HepG2 (cell line): ENCODE data around the gene TAS1R1. TPM values are rescaled to one million over a fixed set of nuclear protein-coding genes. Genes with fewer than 3 reads are reported as not detected.

Experiments used
- ATRX ChIP-seq: sonication (generic); formaldehyde crosslinking; IDR thresholded peaks from 2 replicates; pipeline ENCODE4 v1.4.0; 2020; ENCODE audit warnings: missing genetic modification reagents, borderline replicate concordance
- EEA1 ChIP-seq: sonication (generic); formaldehyde crosslinking; IDR thresholded peaks from 2 replicates; pipeline ENCODE4 v1.5.1; 2020; ENCODE audit warnings: mild to moderate bottlenecking, missing genetic modification reagents, borderline replicate concordance
- GABPB1 ChIP-seq: IDR thresholded peaks from 2 replicates; pipeline ENCODE4 v1.6.1; 2016; ENCODE audit warnings: mild to moderate bottlenecking, missing genetic modification reagents, moderate library complexity, missing compliant biosample characterization
- IKZF5 ChIP-seq: IDR thresholded peaks from 2 replicates; pipeline ENCODE4 v1.6.1; 2018; ENCODE audit warnings: missing genetic modification reagents, mild to moderate bottlenecking, missing compliant biosample characterization
- KAT8 ChIP-seq: IDR thresholded peaks from 2 replicates; pipeline ENCODE4 v1.6.1; 2016; ENCODE audit warnings: missing genetic modification reagents, missing compliant biosample characterization
- KLF15 ChIP-seq: sonication (generic); formaldehyde crosslinking; IDR thresholded peaks from 2 replicates; pipeline ENCODE4 v1.8.1; 2023; ENCODE audit warnings: borderline replicate concordance, mild to moderate bottlenecking, inconsistent platforms, missing genetic modification reagents, mixed read lengths
- NCOA1 ChIP-seq: sonication (generic); formaldehyde crosslinking; IDR thresholded peaks from 2 replicates; pipeline ENCODE4 v1.9.0; 2021; ENCODE audit warnings: missing genetic modification reagents
- RAD21 ChIP-seq: fragments of 450-650 bp; formaldehyde crosslinking; IDR thresholded peaks from 2 replicates; pipeline ENCODE4 v1.5.0; 2020; ENCODE audit warnings: mild to moderate bottlenecking
- RARA ChIP-seq: IDR thresholded peaks from 2 replicates; pipeline ENCODE4 v1.6.1; 2016; ENCODE audit warnings: missing genetic modification reagents, missing compliant biosample characterization
- RBFOX2 ChIP-seq: fragments of 200-400 bp; formaldehyde crosslinking; IDR thresholded peaks from 2 replicates; pipeline ENCODE4 v1.6.1; 2017; ENCODE audit warnings: low read depth, mild to moderate bottlenecking, low read length
- RXRA ChIP-seq: sonication (generic); formaldehyde crosslinking; IDR thresholded peaks from 2 replicates; pipeline ENCODE4 v1.5.1; 2020; ENCODE audit warnings: missing genetic modification reagents
- SAFB2 ChIP-seq: sonication (generic); formaldehyde crosslinking; IDR thresholded peaks from 2 replicates; pipeline ENCODE4 v1.5.1; 2020; ENCODE audit warnings: missing genetic modification reagents, low read depth, mild to moderate bottlenecking, borderline replicate concordance
- SOX5 ChIP-seq: IDR thresholded peaks from 2 replicates; pipeline ENCODE4 v1.6.1; 2016; ENCODE audit warnings: borderline replicate concordance
- TEAD2 ChIP-seq: sonication (generic); formaldehyde crosslinking; IDR thresholded peaks from 2 replicates; pipeline ENCODE4 v1.9.0; 2021; ENCODE audit warnings: missing genetic modification reagents
- TEAD3 ChIP-seq: optimal IDR thresholded peaks from 2 replicates; pipeline ENCODE3; 2016; ENCODE audit warnings: borderline replicate concordance
- THAP9 ChIP-seq: sonication (generic); formaldehyde crosslinking; IDR thresholded peaks from 2 replicates; pipeline ENCODE4; 2020; ENCODE audit warnings: missing genetic modification reagents, mild to moderate bottlenecking, borderline replicate concordance
- ZFP41 ChIP-seq: sonication (generic); formaldehyde crosslinking; IDR thresholded peaks from 2 replicates; pipeline ENCODE4 v1.4.0; 2020; ENCODE audit warnings: mild to moderate bottlenecking, missing genetic modification reagents, borderline replicate concordance
- ZFX ChIP-seq: sonication (generic); formaldehyde crosslinking; IDR thresholded peaks from 2 replicates; pipeline ENCODE4 v1.4.0; 2020; ENCODE audit warnings: mild to moderate bottlenecking, low read depth, missing genetic modification reagents, moderate library complexity
- ZNF207 ChIP-seq: fragments of 450-650 bp; IDR thresholded peaks from 2 replicates; pipeline ENCODE4 v1.6.1; 2016; ENCODE audit warnings: antibody characterized with exemption, borderline replicate concordance
- ZNF335 ChIP-seq: sonication (generic); formaldehyde crosslinking; IDR thresholded peaks from 2 replicates; pipeline ENCODE4 v1.4.0; 2020; ENCODE audit warnings: missing genetic modification reagents
- ZNF367 ChIP-seq: sonication (generic); formaldehyde crosslinking; IDR thresholded peaks from 2 replicates; pipeline ENCODE4 v1.4.0; 2020; ENCODE audit warnings: missing genetic modification reagents, borderline replicate concordance
- ZNF414 ChIP-seq: sonication (generic); formaldehyde crosslinking; IDR thresholded peaks from 2 replicates; pipeline ENCODE4 v1.5.0; 2020; ENCODE audit warnings: missing genetic modification reagents
- ZNF441 ChIP-seq: sonication (generic); formaldehyde crosslinking; IDR thresholded peaks from 2 replicates; pipeline ENCODE4 v1.7.0; 2021; ENCODE audit warnings: missing genetic modification reagents, borderline replicate concordance
- ZNF616 ChIP-seq: sonication (generic); formaldehyde crosslinking; IDR thresholded peaks from 2 replicates; pipeline ENCODE4 v1.5.0; 2020; ENCODE audit warnings: low read depth, mild to moderate bottlenecking, missing genetic modification reagents
- ZNF629 ChIP-seq: sonication (generic); formaldehyde crosslinking; conservative IDR thresholded peaks from 2 replicates; pipeline ENCODE4 v1.5.0; 2020; ENCODE audit warnings: missing genetic modification reagents
- ZNF720 ChIP-seq: sonication (generic); formaldehyde crosslinking; IDR thresholded peaks from 2 replicates; pipeline ENCODE4 v1.4.0; 2020; ENCODE audit warnings: missing genetic modification reagents
- ZNF777 ChIP-seq: sonication (generic); formaldehyde crosslinking; IDR thresholded peaks from 2 replicates; pipeline ENCODE4 v1.4.0; 2020; ENCODE audit warnings: missing genetic modification reagents
- polyA plus RNA-seq, 8 experiments: library from polyadenylated mRNA; depleted of rRNA in 3 of 8; stranded (reverse) in 7 of 8; unstranded in 1 of 8; fragments of >200 nt; fragmentation: Illumina TruSeq in 4 of 8; extraction: Trizol in 4 of 8; gene quantifications; 2 replicates each; pipeline versions ENCODE4 v1.2.1 to v1.2.3, GENCODE V29; 2011 to 2016; ENCODE audit warnings: low read depth in 4 of 8, missing spikeins in 1 of 8, mixed read lengths in 1 of 8; ENCODE audit not compliant: insufficient read depth in 1 of 8
- total RNA-seq, 5 experiments: library from RNA; depleted of rRNA; stranded (reverse); fragments of >200 nt; fragmentation: Illumina TruSeq; extraction: Trizol; gene quantifications; 2 replicates each; pipeline ENCODE4 v1.2.3, GENCODE V29; 2016; ENCODE audit warnings: low read depth in 1 of 5

TAS1R1 gene
- total and polyA plus RNA-seq, 2 of the 13 experiments (the other 11 are each of a cell fraction or from before 2014, with no cell fraction given) = 1.4 to 1.6 TPM

DNA sequence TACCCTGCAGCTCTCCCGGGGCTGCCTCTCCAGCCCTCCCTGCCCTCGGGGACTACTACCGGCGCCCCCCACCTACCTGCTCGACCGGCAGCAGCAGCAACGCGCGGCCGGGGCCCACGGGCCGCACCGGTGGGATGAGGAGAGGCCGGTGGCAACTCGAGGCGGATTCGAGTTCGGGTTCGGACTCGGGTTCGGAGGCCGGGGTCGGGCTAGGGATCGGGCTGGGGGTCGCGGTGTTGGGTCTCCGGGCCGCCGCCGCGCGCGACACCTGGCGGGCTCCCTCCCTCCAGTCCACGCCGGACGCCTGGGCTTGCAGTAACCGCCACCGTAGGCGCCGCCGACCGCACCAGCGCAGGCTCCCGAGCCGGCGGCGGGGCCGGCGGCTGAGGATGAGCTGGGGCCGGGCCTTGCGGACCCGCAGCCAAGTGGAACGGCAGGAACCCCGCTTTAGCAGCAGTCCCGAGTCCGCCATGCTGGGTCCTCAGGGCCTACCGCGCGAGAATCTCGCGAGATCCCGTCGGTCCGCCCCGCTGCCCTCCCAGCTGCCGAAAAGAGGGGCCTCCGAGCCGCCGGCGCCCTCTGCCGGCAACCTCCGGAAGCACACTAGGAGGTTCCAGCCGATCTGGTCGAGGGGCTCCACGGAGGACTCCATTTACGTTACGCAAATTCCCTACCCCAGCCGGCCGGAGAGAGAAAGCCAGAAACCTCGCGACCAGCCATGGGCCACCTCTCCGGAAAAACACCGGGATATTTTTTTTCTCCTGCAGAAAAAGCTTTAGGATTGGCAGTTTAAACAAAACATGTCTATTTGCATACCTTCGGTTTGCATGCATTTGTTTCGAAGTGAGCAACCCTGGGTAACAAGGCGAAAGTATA lies 838 bp upstream of the TAS1R1 start, which contains the start of gene NOL9 (continued):
- TF ChIP-seq ZNF207 = no peak
- TF ChIP-seq TEAD2 (CRISPR knock-in tag) = no peak
- no peak; the same call in 1 of the 2 replicates for TF ChIP-seq ZNF441 (CRISPR knock-in tag)
- TF ChIP-seq NCOA1 (CRISPR knock-in tag) = no peak
- peak; percentile 88 for TF ChIP-seq GABPB1 (CRISPR knock-in tag)
- no peak for TF ChIP-seq ZNF616 (CRISPR knock-in tag)
- TF ChIP-seq SOX5 (CRISPR knock-in tag) = no peak; the same call in 1 of the 2 replicates
- peak; percentile 93; the same call in 1 of the 2 replicates for TF ChIP-seq IKZF5 (CRISPR knock-in tag)
- peak; percentile 94 for TF ChIP-seq KAT8 (CRISPR knock-in tag)
- peak; percentile 80 for TF ChIP-seq RAD21
- no peak for TF ChIP-seq ZFP41 (CRISPR knock-in tag)
- peak; percentile 38; the same call in 1 of the 2 replicates for TF ChIP-seq ZNF629 (CRISPR knock-in tag)
- peak; percentile 33 for TF ChIP-seq KLF15
- TF ChIP-seq ZFX (CRISPR knock-in tag) = peak; percentile 95
- TF ChIP-seq RARA (CRISPR knock-in tag) = peak; percentile 21; the same call in 1 of the 2 replicates
- TF ChIP-seq TEAD3 (CRISPR knock-in tag) = peak; percentile 61
- 0 out of 2 replicates have a peak, but pooled peaks have one; percentile 68 for TF ChIP-seq ZNF414
- peak; percentile 80; the same call in 1 of the 2 replicates for TF ChIP-seq EEA1
- peak; percentile 91 for TF ChIP-seq RBFOX2
- no peak for TF ChIP-seq ATRX (CRISPR knock-in tag)
- no peak for TF ChIP-seq ZNF720 (CRISPR knock-in tag)
- TF ChIP-seq RXRA (CRISPR knock-in tag) = 0 out of 2 replicates have a peak, but pooled peaks have one; percentile 47
- TF ChIP-seq ZNF777 (CRISPR knock-in tag) = peak; percentile 77
- peak; percentile 96 for TF ChIP-seq ZNF335 (CRISPR knock-in tag)
- no peak for TF ChIP-seq ZNF367 (CRISPR knock-in tag)
- peak; percentile 55; the same call in 1 of the 2 replicates for TF ChIP-seq SAFB2 (CRISPR knock-in tag)
- peak; percentile 53; the same call in 1 of the 2 replicates for TF ChIP-seq THAP9 (CRISPR knock-in tag)
